Measurements from ENCODE around the gene ARR3.
"Not testable (repeated sequence)": the region's sequence is repeated elsewhere in the genome, so short reads cannot be mapped to it uniquely, and the experiment has no call there.

Gene ARR3

GRCh38 chrX:70281951-70282350, 13.8 kb downstream of the ARR3 start, which contains the start of gene RAB41:
TSS of gene RAB41 (plus strand) at chrX:70282172. CDS start at chrX:70282218, 46 bp downstream.
- no peak for DNase-seq

- no peak for DNase-seq
Observed at GRCh38 chrX:70289168-70289792, 21.1 kb downstream of the ARR3 start.

- peak; percentile 55 for DNase-seq
Observed at GRCh38 chrX:70289793-70290770, 21.9 kb downstream of the ARR3 start, which contains the start of the genes KIF4A and PDZD11. TSS of gene KIF4A (plus strand) at chrX:70290104. CDS start at chrX:70290459, 355 bp downstream. TSS of gene PDZD11 (minus strand) at chrX:70289927. CDS start at chrX:70289341, 586 bp downstream.

GRCh38 chrX:70292788-70293187, 24.7 kb downstream of the ARR3 start:
- no peak for DNase-seq

GRCh38 chrX:70293621-70294020, 25.5 kb downstream of the ARR3 start:
- DNase-seq = no peak

DNA sequence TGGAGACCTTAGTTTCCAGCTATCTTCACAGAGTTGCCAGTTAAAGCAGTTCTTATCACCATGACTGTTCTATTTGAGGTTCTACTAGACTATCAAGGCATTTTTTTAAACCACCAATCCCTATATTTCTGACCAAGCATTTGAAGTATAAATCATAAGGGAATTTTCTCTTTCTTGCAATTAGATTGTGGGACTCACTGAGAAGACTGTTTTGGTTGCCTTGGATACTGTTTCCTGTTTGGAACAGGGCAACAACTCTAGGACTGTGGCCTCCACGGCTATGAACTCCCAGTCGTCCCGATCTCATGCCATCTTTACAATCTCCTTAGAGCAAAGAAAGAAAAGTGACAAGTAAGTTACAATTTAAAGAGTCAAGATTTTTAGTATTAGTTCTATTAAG, 33.6 kb downstream of the ARR3 start:
- no peak for DNase-seq

GRCh38 chrX:70313503-70313902, 45.4 kb downstream of the ARR3 start:
- no peak for DNase-seq

- no peak for DNase-seq
Observed at GRCh38 chrX:70322784-70323183, 54.6 kb downstream of the ARR3 start.

DNA sequence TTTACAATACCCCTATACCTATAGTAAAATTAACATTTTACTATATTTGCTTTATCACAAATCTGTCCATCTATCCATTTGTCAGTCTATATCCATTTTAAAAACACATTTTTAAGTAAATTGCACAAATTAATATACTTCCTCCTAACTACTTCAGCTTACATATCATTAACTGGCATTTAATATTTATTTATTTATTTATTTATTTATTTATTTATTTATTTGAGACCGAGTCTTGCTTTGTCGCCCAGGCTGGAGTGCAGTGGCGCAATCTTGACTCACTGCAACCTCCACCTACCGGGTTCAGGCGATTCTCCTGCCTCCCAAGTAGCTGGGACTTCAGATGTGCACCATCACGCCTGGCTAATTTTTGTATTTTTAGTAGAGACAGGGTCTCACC, 55.5 kb downstream of the ARR3 start:
- DNase-seq = not testable (repeated sequence)

DNA sequence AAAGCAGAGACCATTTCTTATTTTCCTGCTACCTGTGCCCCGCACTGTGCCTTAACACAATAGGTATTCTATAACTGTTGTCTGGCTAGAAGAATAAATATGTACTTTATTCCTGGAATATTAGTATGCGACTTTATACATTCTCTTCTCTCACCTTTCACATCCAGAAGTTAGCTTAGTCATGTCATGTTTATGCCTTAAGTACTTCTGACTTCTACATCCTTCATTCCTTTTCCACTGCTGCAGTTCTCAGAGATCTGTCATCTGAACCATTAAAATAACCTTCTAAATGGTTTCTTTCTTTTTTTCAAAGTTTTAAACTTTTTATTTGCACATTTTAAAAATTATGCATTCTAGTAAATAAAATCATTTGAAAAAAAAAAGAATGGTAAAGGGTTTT, 56.2 kb downstream of the ARR3 start:
- no peak for DNase-seq

- DNase-seq = no peak
Observed at GRCh38 chrX:70331161-70331560, 63.0 kb downstream of the ARR3 start.
